Hypothalamus (tissue), 51 donors: Measurements from ENCODE around the gene TRIM49B.
"Not testable (repeated sequence)": the region's sequence is repeated elsewhere in the genome, so short reads cannot be mapped to it uniquely, and the experiment has no call there.

Experiments used
- DNase-seq, 51 donors: peaks; one replicate each; lab custom pipeline; 2025; lab: John Stamatoyannopoulos, UW

The TRIM49B gene, protein sequence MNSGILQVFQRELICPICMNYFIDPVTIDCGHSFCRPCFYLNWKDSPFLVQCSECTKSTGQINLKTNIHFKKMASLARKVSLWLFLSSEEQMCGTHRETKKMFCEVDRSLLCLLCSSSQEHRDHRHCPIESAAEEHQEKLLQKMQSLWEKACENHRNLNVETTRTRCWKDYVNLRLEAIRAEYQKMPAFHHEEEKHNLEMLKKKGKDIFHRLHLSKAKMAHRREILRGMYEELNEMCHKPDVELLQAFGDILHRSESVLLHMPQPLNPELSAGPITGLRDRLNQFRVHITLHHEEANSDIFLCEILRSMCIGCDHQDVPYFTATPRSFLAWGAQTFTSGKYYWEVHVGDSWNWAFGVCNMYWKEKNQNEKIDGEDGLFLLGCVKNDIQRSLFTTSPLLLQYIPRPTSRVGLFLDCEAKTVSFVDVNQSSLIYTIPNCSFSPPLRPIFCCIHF

DNA sequence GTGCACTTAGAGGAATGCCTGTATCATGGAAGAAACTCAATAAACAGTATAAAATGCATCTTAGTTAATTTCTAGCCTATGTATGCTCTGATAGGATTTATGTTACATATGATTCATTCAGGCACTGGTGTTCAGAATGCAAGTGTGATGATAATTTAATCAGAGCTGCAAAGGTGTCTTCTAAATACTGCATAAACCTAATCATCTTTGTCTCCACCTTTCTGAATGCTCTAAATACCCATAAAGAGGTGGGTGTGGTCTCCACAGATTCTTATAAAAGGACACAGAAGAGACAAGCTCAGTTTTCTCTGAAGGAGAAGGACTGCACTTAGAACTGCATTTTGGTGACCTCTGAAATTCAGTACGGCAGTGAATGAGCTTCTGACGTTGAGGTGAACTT lies at the start of gene TRIM49B:
TSS of gene TRIM49B (plus strand) at position 301 of the 400 bp plus-strand sequence. CDS start 2,777 bp downstream, outside the sequence.
- not testable (repeated sequence) for DNase-seq

DNA sequence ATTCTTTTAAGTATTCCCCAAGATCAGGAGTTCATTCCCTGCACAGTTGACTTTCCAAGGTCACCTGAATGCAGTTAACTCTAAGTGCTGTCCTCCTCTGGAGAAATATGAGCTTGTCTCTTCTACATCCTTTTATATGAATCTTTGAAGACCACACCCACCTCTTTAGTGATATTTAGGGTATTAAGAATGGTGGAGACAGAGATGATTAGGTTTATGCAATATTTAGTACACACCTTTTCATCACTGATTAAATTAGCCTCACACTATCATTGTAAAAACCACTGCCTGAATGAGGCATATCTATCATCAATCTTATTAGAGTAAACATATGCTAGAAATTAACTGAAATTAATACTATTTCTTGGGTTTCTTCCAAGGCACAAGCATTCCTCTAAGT lies 44.8 kb upstream of the TRIM49B start, which contains the start of gene TRIM51G:
TSS of gene TRIM51G (minus strand) at position 101 of the 400 bp plus-strand sequence. CDS start 2,190 bp downstream, outside the sequence.
- not testable (repeated sequence) for DNase-seq

DNA sequence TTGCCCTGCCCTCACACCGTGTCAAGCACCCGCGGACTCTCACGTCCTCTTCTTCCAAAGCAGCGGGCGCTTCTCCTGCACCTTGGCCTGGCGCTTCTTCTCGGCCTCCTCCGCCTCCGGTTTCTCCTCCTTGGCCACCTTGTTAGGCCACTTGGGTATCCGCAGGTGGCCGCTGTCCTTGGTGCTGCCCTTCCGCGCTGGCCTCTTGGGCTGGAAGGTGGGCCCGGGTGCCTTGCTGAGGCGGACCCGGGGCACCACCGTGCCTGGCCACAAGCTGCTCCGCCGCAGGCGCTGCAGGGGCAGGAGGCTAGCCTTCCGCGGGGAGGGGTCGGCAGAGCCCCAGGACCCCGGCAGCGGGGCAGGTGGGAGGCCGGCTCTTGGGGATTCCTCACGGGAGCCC lies 19.6 kb downstream of the TRIM49B start:
- DNase-seq: not testable (repeated sequence)

DNA sequence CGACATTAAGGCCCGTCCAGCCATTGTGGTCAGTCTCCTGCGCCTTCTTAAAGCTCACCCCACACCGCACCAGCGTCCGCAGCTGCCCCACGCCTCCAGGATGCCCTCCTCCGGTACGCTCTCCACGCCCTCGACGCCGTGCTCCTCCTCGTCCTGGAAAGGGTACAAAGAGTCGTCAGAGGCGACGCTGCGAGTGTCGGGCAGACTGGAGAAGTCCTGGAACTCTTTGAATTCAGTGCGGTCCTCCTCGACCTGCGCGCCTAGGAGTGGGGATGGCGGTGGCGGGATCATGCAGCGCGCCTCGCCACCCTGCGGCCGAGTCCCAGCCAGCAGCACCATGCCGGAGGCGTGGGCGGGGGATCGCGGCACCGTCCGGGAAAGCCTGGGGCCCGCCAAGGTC lies 21.2 kb downstream of the TRIM49B start:
- not testable (repeated sequence) for DNase-seq

DNA sequence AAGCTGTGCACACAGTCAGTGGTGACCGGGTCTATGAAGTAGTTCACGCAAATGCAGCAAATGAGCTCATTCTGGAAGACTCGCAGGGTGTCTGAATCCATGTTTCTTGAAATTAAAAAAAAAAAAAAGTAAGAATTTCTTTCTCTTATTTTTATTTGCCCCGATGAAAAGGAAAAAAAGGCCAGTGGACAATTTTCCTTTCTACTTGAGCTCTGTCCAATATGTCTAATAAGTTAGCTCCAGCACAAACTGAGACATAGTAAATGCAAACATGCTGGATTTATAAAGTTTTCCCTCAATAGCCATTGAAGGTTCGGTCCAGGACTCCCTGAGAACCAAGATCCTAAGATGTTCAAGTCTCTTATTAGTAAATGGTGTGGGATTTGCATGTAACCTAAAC lies 30.4 kb downstream of the TRIM49B start, which contains the start of gene TRIM64C:
TSS of gene TRIM64C (minus strand) at position 101 of the 400 bp plus-strand sequence. CDS start at position 101, 0 bp downstream.
- not testable (repeated sequence) for DNase-seq

DNA sequence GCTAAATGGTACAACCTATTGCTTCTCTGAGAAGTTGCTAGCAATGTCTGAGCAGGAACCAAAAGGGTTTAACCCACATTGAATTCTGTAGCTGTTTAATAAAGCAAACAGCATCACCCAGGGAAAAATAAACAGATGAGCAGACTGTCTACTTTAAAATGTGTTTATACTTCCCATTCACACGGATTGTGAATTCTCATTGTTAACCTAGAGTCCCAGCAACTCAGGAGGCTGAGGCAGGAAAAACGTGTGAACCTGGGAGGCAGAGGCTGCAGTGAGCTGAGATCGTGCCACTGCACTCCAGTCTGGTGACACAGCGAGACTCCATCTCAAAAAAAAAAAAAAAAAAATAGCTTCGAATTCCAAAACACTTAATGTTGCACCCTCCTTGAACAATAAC lies 41.3 kb downstream of the TRIM49B start:
- not testable (repeated sequence) for DNase-seq
